Adrenal gland (tissue), 12 donors: ENCODE data around the gene ATP8B3. TPM values are rescaled to one million over a fixed set of nuclear protein-coding genes. Genes with fewer than 3 reads are reported as not detected.

Experiments used
- DNase-seq, 7 donors: peaks; one replicate each; pipeline ENCODE4 v3.0.0-alpha.2; 2019 to 2020
- H3K27ac ChIP-seq, 5 donors: fragments of 200-600 bp; sonication (generic) in 4 of 5; 1 replicate in 3 of 5; 2 replicates in 2 of 5; pipeline versions ENCODE4 v1.5.1 to v1.8.0; 2016 to 2020; ENCODE audit warnings: mild to moderate bottlenecking in 1 of 5
- H3K27me3 ChIP-seq: fragments of 200-600 bp; 2 replicates; pipeline ENCODE4 v1.8.0; 2021
- H3K36me3 ChIP-seq, 2 donors: fragments of 200-600 bp; replicated peaks in 1 of 2; 1 replicate in 1 of 2; 2 replicates in 1 of 2; pipeline versions ENCODE4 v1.5.1 to v1.8.0; 2018 to 2022
- H3K4me1 ChIP-seq, 2 donors: fragments of 200-600 bp; replicated peaks in 1 of 2; 1 replicate in 1 of 2; 2 replicates in 1 of 2; pipeline versions ENCODE4 v1.5.1 to v1.8.0; 2018 to 2021
- H3K4me3 ChIP-seq, 4 donors: fragments of 200-600 bp; sonication (generic) in 3 of 4; one replicate each; pipeline ENCODE4 v1.5.1; 2016 to 2018
- H3K9me3 ChIP-seq, 3 donors: fragments of 200-600 bp; sonication (generic) in 1 of 3; replicated peaks in 1 of 3; 1 replicate in 2 of 3; 2 replicates in 1 of 3; pipeline versions ENCODE4 v1.5.1 to v1.8.0; 2016 to 2021
- CTCF ChIP-seq, 6 experiments: fragments of 450-650 bp in 4 of 6; fragments of 200-600 bp in 2 of 6; sonication (generic) in 1 of 6; IDR thresholded peaks; 1 replicate in 5 of 6; 2 replicates in 1 of 6; pipeline versions ENCODE4 v1.5.1 to v1.8.0; 2016 to 2021; ENCODE audit warnings: antibody characterized with exemption in 6 of 6, mild to moderate bottlenecking in 2 of 6, moderate library complexity in 1 of 6
- POLR2A ChIP-seq, 2 donors: fragments of 450-650 bp; IDR thresholded peaks; one replicate each; pipeline ENCODE4 v1.6.1; 2017; ENCODE audit warnings: antibody characterized with exemption in 2 of 2, mild to moderate bottlenecking in 2 of 2, moderate library complexity in 1 of 2
- WGBS, 4 donors: extraction: QIAGEN DNeasy Blood & Tissue Kit in 2 of 4; methylation state at CpG; one replicate each; pipeline versions ENCODE4 v1.1.5 to v1.1.7; 2013 to 2017; 5-methylcytosine and 5-hydroxymethylcytosine counted together
- intact Hi-C, 2 donors: fragments of 100-400 bp; cut with DNase I; formaldehyde crosslinking; loops; one replicate each; pipeline versions ENCODE4 v1.14.1 to v1.15.0; 2022 to 2023
- polyA plus RNA-seq, 3 donors: library from polyadenylated mRNA; stranded (reverse); fragments of 200-250 nt in 2 of 3; fragments of 350-450 nt in 1 of 3; fragmentation: Illumina TruSeq in 1 of 3; extraction: RNeasy Lipid Tissue Mini Kit (QIAGEN cat#74804) in 1 of 3; gene quantifications; one replicate each; pipeline ENCODE4 v1.2.3, GENCODE V29; 2013 to 2014
- total RNA-seq, 9 donors: library from RNA; depleted of rRNA in 4 of 9; stranded (reverse); fragments of >200 nt in 4 of 9; fragments of 120-200 nt in 1 of 9; fragmentation: NEBNext Ultra II Directional in 1 of 9; extraction: Animal tissue kit (Norgen Biotek cat#: 25700) in 1 of 9; gene quantifications; one replicate each; pipeline versions ENCODE4 v1.1.0 to v1.2.4, GENCODE V29; 2013 to 2023
- donor health status: healthy with polysubstance abuse.
- donor health status: Bipolar disorder and iron deficiency.
- donor health status: DM: yes; HTN: yes; CAD: no.
- donor health status: DM: no; HTN: no; CAD: no.
- donor health status: DM: no; HTN: no; CAD: no.
- donor health status: DM: yes; HTN: yes; CAD: no.

Gene ATP8B3
- total and polyA plus RNA-seq, 12 donors: 0.26 to 15.1 (median 4.4) TPM

DNA sequence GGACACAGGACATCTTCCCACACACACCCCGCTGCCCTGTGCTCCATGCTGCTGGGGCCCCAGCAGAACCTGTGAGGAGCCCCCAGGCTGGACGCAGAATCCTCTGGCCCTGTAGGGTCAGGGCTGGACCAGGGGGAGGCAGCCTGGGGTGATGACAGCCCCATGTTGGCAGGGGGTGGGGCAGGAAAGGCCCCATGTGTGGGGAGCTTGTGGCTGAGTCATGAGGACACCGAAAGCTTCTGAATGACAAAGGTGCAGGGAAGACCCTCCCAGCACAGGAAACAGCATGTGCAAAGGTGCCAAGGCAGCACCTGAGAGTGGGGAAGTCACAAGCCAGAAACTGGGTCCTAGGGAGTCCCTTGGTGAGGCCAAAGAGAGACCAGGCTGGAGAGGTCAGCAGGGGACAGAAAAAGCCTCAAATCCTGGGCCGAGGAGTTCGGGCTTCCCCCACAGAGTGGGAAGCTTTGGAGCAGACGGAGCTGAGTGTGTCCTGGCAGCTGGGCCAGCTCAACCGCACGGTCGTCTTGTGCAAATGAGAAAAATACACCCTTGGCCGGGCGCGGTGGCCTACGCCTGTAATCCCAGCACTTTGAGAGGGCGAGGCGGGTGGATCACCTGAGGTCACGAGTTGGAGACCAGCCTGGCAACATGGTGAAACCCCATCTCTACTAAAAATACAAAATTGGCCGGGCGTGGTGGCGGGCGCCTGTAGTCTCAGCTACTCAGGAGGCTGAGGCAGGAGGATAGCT, 17.5 kb downstream of the ATP8B3 start:
- Histone ChIP-seq H3K9me3 (no peaks in the 10 kb centered on the region), H3K27me3 (no peaks in the 10 kb centered on the region), H3K36me3 (no peaks in the 10 kb centered on the region), H3K4me3 (no peak overlapping the region), H3K4me1 (peaks cover 0 to 5% of the 10 kb centered on the region in 2 donors), H3K27ac (no peak overlapping the region)
- intact Hi-C loops: loop anchor here in 1 of 2 donors (10.0 kb wide), 1 partner anchor 120 kb away; no protein-coding TSS in a partner anchor
- 85 to 90% (median 88%) methylated on average over 13 to 20 of the region's 20 CpGs for WGBS, 4 donors
- no peak for TF ChIP-seq POLR2A (IDR thresholded peaks at IDR 0.05)
- TF ChIP-seq CTCF (IDR thresholded peaks at IDR 0.05): no peak
- no peak for DNase-seq

DNA sequence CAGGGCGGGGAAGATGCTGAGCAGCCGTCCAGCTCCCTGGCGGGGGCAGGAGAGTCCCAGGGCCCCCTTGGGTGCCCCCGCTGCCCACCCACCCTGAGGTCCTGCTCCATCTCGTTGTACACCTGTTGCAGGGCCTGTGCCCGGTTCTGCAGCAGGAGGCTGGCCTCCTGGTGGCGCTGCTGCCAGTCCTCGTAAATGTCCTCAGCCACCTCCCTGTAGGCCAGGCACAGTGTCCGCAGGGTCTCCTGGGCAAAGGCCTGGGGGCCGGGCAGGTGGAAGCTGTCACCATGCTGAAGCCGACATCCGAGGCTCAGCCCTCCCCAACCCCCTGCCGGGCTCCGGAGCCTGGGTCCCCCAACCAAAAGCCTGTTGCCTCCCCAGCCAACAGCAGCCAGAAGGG, 20.2 kb downstream of the ATP8B3 start:
- Histone ChIP-seq H3K9me3 (no peaks in the 10 kb centered on the region), H3K36me3 (no peaks in the 10 kb centered on the region), H3K27me3 (peaks cover 10% of the 10 kb centered on the region), H3K4me3 (no peak overlapping the region), H3K27ac (no peak overlapping the region), H3K4me1 (peaks cover 0 to 5% of the 10 kb centered on the region in 2 donors)
- TF ChIP-seq CTCF (IDR thresholded peaks at IDR 0.05) (no peak), POLR2A (IDR thresholded peaks at IDR 0.05) (no peak)
- DNase-seq: no peak
- WGBS, 4 donors: 66 to 100% (median 80%) methylated on average over 1 to 14 of the region's 14 CpGs
- intact Hi-C loops: loop anchor here in 1 of 2 donors (10.0 kb wide), 1 partner anchor 117 kb away; no protein-coding TSS in a partner anchor

DNA sequence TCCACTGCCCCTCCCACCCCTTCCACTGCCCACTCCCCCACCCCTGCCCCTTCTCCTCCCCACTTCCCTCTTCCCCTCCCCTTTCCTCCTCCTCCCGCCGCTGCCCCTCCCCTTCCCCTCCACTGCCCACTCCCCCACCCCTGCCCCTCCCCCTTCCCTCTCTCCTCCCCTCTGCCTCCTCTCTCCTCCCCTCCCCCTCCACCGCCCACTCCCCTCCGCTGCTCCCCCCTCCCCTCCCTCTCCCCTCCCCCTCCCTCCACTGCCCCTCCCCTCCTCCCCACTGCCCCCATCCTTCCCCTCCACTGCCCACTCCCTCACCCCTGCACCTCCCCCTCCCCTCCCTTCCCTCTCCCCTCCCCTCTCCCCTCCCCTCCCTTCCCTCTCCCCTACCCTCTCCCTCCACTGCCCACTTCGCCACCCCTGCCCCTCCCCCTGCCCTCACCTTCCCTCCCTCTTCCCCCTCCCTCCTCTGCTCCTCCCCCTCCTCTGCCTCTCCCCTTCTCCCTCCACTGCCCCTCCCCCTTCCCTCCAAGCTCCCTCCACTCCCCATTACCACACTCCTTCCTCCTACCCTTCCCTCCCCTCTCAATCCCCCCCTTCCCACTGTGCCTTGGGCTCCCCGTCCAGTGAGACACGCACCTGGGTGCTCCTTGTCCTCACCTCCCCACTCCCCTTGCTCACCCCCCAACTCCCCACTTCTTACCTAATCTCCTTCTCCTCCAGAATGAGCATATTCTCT, 21.9 kb downstream of the ATP8B3 start:
- intact Hi-C loops: loop anchor here in 1 of 2 donors (10.0 kb wide), 1 partner anchor 115 kb away; no protein-coding TSS in a partner anchor
- no peaks in the 10 kb centered on the region for H3K4me1 ChIP-seq
- no peaks in the 10 kb centered on the region for H3K9me3 ChIP-seq
- no peak overlapping the region for H3K27ac ChIP-seq
- 0 to 66% (median 35%) methylated on average over 1 to 3 of the region's 7 CpGs for WGBS, 4 donors
- no peaks in the 10 kb centered on the region for H3K36me3 ChIP-seq
- no peak for TF ChIP-seq POLR2A (IDR thresholded peaks at IDR 0.05)
- no peak for TF ChIP-seq CTCF (IDR thresholded peaks at IDR 0.05)
- H3K27me3 ChIP-seq: peaks cover 10% of the 10 kb centered on the region
- DNase-seq: no peak
- no peak overlapping the region for H3K4me3 ChIP-seq

GRCh38 chr19:1789261-1790041, 22.6 kb downstream of the ATP8B3 start:
- Histone ChIP-seq H3K36me3 (no peaks in the 10 kb centered on the region), H3K4me3 (no peak overlapping the region), H3K27me3 (peaks cover 14% of the 10 kb centered on the region)

More at GRCh38 chr19:1789261-1790041, 22.6 kb downstream of the ATP8B3 start:
- WGBS, 4 donors: 5 to 25% (median 18%) methylated on average over 5 to 59 of the region's 59 CpGs
- H3K9me3 ChIP-seq: no peaks in the 10 kb centered on the region
- H3K27ac ChIP-seq: no peak overlapping the region
- H3K4me1 ChIP-seq: no peaks in the 10 kb centered on the region
- DNase-seq: no peak
- TF ChIP-seq POLR2A (IDR thresholded peaks at IDR 0.05): no peak
- no peak for TF ChIP-seq CTCF (IDR thresholded peaks at IDR 0.05)
- intact Hi-C loops: loop anchor here in 1 of 2 donors (10.0 kb wide), 1 partner anchor 115 kb away; no protein-coding TSS in a partner anchor
